ENCODE measurements around the gene SSC4D.
"Not testable (repeated sequence)": the region's sequence is repeated elsewhere in the genome, so short reads cannot be mapped to it uniquely, and the experiment has no call there.

The SSC4D gene

DNA sequence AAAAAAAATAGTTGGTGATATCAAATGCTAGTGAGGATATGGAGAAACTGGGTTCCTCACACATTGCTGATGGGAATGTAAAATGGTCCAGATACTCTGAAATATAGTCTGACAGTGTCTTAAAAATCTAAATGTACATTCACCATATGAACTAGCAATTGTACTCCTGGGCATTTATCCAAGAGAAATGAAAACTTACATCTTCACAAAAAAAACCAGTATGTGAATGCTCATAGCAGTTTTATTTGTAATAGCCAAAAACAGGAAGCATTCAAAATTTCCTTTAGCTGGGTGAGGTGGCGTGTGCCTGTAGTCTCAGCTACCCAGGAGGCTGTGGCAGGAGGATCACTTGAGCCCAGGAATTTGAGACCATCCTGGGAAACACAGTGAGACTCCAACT lies 2.1 kb upstream of the SSC4D start:
- Histone ChIP-seq H3K9ac (ENCODE audit: low read length) (no peak overlapping the region), H3K4me3 (ENCODE audit: low read length) (no peak overlapping the region), H3K4me1 (ENCODE audit: control insufficient read depth, insufficient read depth, low read length) (no peaks in the 10 kb centered on the region), H3K9me3 (ENCODE audit: control insufficient read depth, low read length) (no peaks in the 10 kb centered on the region), H3K27me3 (ENCODE audit: control insufficient read depth, insufficient read depth, low read length) (no peaks in the 10 kb centered on the region), H3K36me3 (ENCODE audit: control insufficient read depth, insufficient read depth, low read length) (no peaks in the 10 kb centered on the region)

DNA sequence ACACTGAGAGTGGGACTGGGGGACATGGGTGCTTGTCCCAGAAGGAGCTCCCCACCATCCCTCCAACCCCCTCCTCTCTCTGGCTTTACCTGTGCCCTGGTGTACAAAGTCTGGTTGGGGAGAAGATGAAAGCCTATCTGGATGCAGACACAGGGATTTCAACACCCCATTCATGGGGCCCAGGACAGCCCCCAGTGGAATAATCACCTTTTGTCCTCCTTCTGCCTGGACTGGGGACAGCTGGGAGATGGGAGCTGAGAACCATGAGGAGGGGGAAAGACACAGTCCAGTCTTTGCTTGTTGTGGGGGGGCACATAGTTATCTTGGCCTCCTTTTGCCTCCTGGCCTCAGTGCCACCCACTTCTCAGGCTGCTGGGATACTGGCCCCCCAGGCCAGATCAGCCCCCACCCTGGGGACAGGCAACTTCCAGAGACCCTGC lies 1.4 kb downstream of the SSC4D start:
- Histone ChIP-seq H3K4me1 (ENCODE audit: control insufficient read depth, insufficient read depth, low read length) (peaks cover 5% of the 10 kb centered on the region), H3K27me3 (ENCODE audit: control insufficient read depth, insufficient read depth, low read length) (no peaks in the 10 kb centered on the region), H3K9me3 (ENCODE audit: control insufficient read depth, low read length) (no peaks in the 10 kb centered on the region), H3K4me3 (ENCODE audit: low read length) (no peak overlapping the region), H3K36me3 (ENCODE audit: control insufficient read depth, insufficient read depth, low read length) (no peaks in the 10 kb centered on the region), H3K9ac (ENCODE audit: low read length) (no peak overlapping the region)

DNA sequence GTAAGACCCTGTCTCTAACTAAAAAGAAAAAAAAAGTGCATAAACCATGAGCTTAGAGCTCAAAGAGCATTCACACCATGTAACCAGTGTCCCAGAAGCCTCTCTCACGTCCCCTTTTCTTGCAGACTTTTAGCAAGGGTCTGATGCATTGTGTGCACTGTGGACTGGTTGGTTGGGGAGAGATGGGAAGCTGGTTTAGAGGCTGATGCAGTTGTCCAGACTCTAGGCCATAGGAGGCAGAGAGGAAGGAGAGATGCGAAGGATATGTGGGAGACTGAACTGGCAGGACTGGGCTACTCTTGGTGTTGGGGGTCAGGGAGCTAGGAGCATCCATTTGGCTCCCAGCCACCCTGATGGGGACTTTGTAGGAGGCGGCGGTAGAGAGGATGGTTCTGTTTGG lies 1.8 kb downstream of the SSC4D start:
- no peak overlapping the region for H3K9ac ChIP-seq (ENCODE audit: low read length)
- no peak overlapping the region for H3K4me3 ChIP-seq (ENCODE audit: low read length)
- H3K27me3 ChIP-seq (ENCODE audit: control insufficient read depth, insufficient read depth, low read length), result no peaks in the 10 kb centered on the region
- no peaks in the 10 kb centered on the region for H3K36me3 ChIP-seq (ENCODE audit: control insufficient read depth, insufficient read depth, low read length)
- peaks cover 5% of the 10 kb centered on the region for H3K4me1 ChIP-seq (ENCODE audit: control insufficient read depth, insufficient read depth, low read length)
- H3K9me3 ChIP-seq (ENCODE audit: control insufficient read depth, low read length), result no peaks in the 10 kb centered on the region

DNA sequence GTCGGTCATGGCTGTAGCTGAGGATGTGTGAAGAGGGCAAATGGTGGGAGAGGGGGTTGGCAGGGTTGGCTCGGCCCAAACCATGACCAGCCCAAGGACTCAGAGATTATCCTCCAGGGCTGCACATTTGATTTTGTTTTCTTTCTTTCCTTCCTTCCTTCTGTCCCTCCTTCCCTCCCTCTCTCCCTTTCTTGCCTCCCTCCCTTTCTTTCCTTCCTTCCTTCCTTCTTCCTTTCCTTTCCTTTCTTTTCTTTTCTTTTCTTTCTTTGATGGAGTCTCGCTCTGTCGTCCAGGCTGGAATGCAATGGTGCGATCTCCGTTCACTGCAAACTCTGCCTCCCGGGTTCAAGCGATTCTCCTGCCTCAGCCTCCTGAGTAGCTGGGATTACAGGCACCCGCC lies 3.8 kb downstream of the SSC4D start:
- Histone ChIP-seq H3K4me3 (ENCODE audit: low read length) (no peak overlapping the region), H3K36me3 (ENCODE audit: control insufficient read depth, insufficient read depth, low read length) (no peaks in the 10 kb centered on the region), H3K9me3 (ENCODE audit: control insufficient read depth, low read length) (no peaks in the 10 kb centered on the region), H3K9ac (ENCODE audit: low read length) (no peak overlapping the region), H3K4me1 (ENCODE audit: control insufficient read depth, insufficient read depth, low read length) (peaks cover 5% of the 10 kb centered on the region), H3K27me3 (ENCODE audit: control insufficient read depth, insufficient read depth, low read length) (no peaks in the 10 kb centered on the region)

DNA sequence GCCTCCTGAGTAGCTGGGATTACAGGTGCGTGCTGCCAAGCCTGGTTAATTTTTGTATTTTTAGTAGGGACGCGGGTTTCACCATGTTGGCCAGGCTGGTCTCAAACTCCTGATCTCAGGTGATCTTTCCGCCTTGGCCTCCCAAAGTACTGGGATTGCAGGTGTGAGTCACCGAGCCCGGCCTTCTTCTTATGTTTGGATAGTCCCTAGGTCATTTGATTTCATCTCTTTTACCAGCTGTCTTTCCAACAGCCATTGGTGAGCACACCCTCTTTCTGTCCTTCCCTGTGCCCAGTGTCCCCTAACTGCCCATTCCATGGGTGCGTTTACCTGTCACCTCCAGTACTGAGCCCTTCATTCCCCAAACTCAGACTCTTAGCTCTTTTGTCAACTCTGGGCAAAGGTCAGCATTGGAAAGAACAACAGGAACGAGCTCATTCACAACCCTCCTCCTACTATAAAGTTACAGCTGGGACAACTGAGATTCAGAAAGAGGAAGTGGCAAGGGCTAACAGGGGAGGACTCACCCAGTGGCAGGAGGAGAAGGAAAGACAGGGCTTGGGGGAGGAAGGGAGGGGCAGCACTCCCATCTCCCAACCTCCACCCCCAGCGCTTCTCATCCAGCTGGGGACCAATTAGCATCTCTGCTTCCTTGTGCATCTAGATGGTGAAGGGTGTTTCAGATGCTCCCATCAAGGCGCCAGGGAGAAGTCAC lies 5.6 kb downstream of the SSC4D start:
- Histone ChIP-seq H3K36me3 (ENCODE audit: control insufficient read depth, insufficient read depth, low read length) (no peaks in the 10 kb centered on the region), H3K9me3 (ENCODE audit: control insufficient read depth, low read length) (no peaks in the 10 kb centered on the region), H3K4me3 (ENCODE audit: low read length) (no peak overlapping the region), H3K4me1 (ENCODE audit: control insufficient read depth, insufficient read depth, low read length) (peaks cover 5% of the 10 kb centered on the region), H3K9ac (ENCODE audit: low read length) (no peak overlapping the region), H3K27me3 (ENCODE audit: control insufficient read depth, insufficient read depth, low read length) (no peaks in the 10 kb centered on the region)

DNA sequence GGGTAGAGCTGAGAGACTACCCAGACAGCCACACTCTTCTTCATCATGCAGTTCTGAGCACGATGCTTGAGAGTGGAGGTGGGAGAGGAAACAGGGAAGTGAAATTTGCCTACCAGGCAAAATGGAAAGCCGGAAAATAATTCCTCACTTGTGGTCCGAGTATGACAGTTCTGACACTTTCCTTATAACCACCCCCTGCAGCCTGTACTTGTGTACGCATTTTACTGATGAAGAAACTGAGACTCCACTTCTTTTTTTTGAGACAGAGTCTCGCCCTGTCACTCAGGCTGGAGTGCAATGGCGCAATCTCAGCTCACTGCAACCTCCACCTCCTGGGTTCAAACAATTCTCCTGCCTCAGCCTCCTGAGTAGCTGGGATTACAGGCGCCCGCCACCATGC lies 6.4 kb downstream of the SSC4D start:
- H3K4me3 ChIP-seq (ENCODE audit: low read length); H3K27me3 ChIP-seq (ENCODE audit: control insufficient read depth, insufficient read depth, low read length); H3K9ac ChIP-seq (ENCODE audit: low read length); H3K36me3 ChIP-seq (ENCODE audit: control insufficient read depth, insufficient read depth, low read length); H3K4me1 ChIP-seq (ENCODE audit: control insufficient read depth, insufficient read depth, low read length); H3K9me3 ChIP-seq (ENCODE audit: control insufficient read depth, low read length): not testable (repeated sequence)

DNA sequence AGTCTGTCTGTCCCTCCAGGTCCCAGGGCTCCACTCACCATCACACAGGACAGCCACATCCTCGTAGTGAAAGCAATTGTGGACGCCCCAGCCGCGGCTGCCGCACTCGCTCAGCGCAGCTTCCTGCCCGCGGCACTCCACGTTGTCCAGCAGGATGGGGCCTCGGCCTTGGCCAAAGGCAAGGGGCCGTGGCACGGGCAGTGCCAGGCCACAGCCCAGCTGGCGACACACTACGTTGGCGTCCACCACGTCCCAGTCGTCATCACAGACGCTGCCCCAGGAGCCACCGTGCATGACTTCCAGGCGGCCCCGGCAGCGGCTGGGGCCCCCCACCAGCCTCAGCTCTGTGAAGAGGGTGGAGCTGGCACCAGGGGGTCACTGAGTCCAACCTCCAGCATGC lies 9.2 kb downstream of the SSC4D start:
- Histone ChIP-seq H3K36me3 (ENCODE audit: control insufficient read depth, insufficient read depth, low read length) (no peaks in the 10 kb centered on the region), H3K27me3 (ENCODE audit: control insufficient read depth, insufficient read depth, low read length) (no peaks in the 10 kb centered on the region), H3K9ac (ENCODE audit: low read length) (no peak overlapping the region), H3K4me3 (ENCODE audit: low read length) (no peak overlapping the region), H3K9me3 (ENCODE audit: control insufficient read depth, low read length) (no peaks in the 10 kb centered on the region), H3K4me1 (ENCODE audit: control insufficient read depth, insufficient read depth, low read length) (peaks cover 21% of the 10 kb centered on the region)

DNA sequence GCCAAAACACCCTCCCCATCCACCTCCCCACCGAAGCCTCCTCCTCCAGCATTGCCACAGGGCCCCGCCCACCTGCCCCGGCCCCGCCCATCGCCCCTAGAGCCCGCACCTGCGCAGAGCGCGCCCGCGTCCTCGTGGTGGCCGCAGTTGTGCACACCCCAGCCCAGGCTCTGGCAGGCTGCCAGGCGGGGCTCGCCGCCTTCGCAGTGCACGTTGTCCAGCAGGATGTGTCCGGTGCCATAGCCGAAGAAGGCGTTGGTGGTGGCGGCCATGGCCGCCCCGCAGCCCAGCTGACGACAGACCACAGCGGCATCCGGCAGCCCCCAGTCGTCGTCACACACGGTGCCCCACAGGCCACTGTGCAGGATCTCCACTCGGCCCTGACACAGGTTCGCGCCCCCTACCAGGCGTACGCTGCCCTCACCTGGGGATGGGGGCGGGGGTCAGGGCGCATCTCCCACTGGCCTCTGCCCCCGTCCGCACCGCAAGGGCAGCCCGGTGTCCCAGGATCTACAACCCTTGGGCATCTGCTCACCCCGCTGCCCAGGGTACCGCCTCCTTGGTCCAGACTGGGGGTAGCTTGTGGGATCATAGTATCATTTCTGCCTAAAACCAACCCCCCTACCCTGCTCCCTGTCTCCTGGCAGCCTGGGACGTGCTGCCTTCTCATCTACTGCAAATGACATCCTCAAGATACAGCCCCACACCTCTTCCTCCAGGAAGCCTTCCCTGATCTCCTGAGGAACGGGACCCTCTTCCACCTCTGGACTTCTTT lies 11.9 kb downstream of the SSC4D start:
- H3K9ac ChIP-seq (ENCODE audit: low read length), result peak overlapping the region; percentile 55
- H3K36me3 ChIP-seq (ENCODE audit: control insufficient read depth, insufficient read depth, low read length), result no peaks in the 10 kb centered on the region
- peaks cover 20% of the 10 kb centered on the region for H3K4me1 ChIP-seq (ENCODE audit: control insufficient read depth, insufficient read depth, low read length)
- no peaks in the 10 kb centered on the region for H3K27me3 ChIP-seq (ENCODE audit: control insufficient read depth, insufficient read depth, low read length)
- H3K4me3 ChIP-seq (ENCODE audit: low read length), result peak overlapping the region; percentile 36
- H3K9me3 ChIP-seq (ENCODE audit: control insufficient read depth, low read length), result no peaks in the 10 kb centered on the region

DNA sequence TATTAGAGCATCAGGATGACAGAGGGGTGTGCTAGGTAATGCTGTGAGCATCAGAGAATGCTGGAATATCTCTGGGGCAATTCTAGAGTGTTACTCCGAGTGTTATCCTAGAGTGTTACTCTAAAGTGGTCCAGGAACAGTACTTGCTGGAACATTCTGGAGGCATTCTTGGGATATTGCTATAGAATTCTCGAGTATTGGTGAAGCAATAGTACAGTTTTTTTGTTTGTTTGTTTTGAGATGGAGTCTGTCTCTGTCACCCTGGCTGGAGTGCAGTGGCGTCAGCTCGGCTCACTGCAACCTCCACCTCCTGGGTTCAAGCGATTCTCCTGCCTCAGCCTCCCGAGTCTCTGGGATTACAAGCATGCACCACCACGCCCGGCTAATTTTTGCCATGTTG lies 12.6 kb downstream of the SSC4D start:
- H3K36me3 ChIP-seq (ENCODE audit: control insufficient read depth, insufficient read depth, low read length), result no peaks in the 10 kb centered on the region
- no peak overlapping the region for H3K4me3 ChIP-seq (ENCODE audit: low read length)
- H3K27me3 ChIP-seq (ENCODE audit: control insufficient read depth, insufficient read depth, low read length), result no peaks in the 10 kb centered on the region
- peaks cover 22% of the 10 kb centered on the region for H3K4me1 ChIP-seq (ENCODE audit: control insufficient read depth, insufficient read depth, low read length)
- no peak overlapping the region for H3K9ac ChIP-seq (ENCODE audit: low read length)
- H3K9me3 ChIP-seq (ENCODE audit: control insufficient read depth, low read length), result no peaks in the 10 kb centered on the region

DNA sequence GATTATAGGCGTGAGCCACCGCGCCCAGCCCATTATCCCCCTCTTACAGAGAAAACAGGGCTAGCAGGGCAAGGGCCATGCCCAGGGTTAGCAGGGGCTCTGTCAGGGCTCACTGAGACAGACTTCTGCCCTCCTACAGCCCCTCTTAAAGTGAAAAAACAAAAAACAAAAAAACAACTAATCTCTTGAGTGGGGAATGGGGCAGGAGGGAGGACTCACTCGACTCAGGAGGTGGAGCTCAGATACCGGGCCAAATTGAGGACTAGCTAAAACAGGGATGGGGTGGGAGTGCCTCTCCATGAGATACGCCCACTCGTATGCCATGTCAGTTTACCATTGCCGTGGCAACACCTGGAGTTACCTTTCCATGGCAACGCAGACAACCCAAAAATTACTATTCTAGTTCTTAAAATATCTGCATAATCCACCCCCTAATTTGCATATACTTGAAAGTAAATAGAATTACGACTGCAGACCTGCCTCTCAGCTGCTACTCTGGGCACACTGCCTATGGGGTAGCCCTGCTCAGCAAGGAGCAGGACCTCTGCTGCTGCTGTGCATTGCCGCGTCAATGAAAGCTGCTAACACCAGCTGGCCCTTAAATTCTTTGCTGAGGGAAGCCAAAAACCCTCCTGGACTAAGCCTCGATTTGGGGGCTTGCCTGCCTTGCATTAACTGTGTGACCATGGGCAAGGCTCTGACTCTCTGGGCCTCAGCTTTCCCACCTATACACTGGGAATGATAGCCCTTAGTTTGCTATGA lies 13.4 kb downstream of the SSC4D start:
- Histone ChIP-seq H3K36me3 (ENCODE audit: control insufficient read depth, insufficient read depth, low read length) (no peaks in the 10 kb centered on the region), H3K4me3 (ENCODE audit: low read length) (no peak overlapping the region), H3K27me3 (ENCODE audit: control insufficient read depth, insufficient read depth, low read length) (no peaks in the 10 kb centered on the region), H3K9ac (ENCODE audit: low read length) (no peak overlapping the region), H3K4me1 (ENCODE audit: control insufficient read depth, insufficient read depth, low read length) (peaks cover 22% of the 10 kb centered on the region), H3K9me3 (ENCODE audit: control insufficient read depth, low read length) (no peaks in the 10 kb centered on the region)

DNA sequence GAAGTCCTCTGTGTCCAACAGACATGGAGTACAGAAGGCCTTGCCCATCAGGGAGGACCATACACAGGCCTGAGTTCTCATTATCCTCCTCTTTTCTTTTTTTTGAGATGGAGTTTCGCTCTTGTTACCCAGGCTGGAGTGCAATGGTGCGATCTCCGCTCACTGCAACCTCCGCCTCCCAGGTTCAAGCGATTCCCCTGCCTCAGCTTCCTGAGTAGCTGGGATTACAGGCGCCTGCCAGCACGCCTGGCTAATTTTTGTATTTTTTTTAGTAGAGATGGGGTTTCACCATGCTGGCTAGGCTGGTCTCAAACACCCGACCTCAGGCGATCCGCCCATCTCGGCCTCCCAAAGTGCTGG lies 13.9 kb downstream of the SSC4D start:
- H3K4me3 ChIP-seq (ENCODE audit: low read length); H3K9me3 ChIP-seq (ENCODE audit: control insufficient read depth, low read length); H3K36me3 ChIP-seq (ENCODE audit: control insufficient read depth, insufficient read depth, low read length); H3K27me3 ChIP-seq (ENCODE audit: control insufficient read depth, insufficient read depth, low read length); H3K9ac ChIP-seq (ENCODE audit: low read length): not testable (repeated sequence)
- H3K4me1 ChIP-seq (ENCODE audit: control insufficient read depth, insufficient read depth, low read length), result peaks cover 22% of the 10 kb centered on the region

DNA sequence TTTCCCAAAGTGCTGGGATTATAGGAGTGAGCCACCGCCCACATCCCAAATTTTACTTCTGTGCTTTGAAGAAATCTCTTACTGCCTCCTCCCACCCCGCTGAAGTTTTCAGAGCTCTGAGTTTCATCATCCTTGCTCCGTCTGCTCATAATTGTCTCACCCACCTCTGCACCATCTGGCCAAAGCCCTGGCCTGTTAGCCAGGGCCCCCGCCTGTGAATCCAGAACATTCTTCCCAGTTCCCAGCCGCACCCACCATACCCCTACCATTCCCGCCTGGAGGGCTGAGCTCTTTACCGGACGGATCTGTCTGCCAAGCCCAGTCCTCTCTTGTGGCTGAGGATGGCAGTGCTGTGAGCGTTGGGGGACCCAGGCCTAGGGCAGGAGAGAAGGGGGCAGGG lies 14.5 kb downstream of the SSC4D start:
- H3K9ac ChIP-seq (ENCODE audit: low read length), result no peak overlapping the region
- H3K36me3 ChIP-seq (ENCODE audit: control insufficient read depth, insufficient read depth, low read length), result no peaks in the 10 kb centered on the region
- peaks cover 22% of the 10 kb centered on the region for H3K4me1 ChIP-seq (ENCODE audit: control insufficient read depth, insufficient read depth, low read length)
- H3K4me3 ChIP-seq (ENCODE audit: low read length), result no peak overlapping the region
- no peaks in the 10 kb centered on the region for H3K27me3 ChIP-seq (ENCODE audit: control insufficient read depth, insufficient read depth, low read length)
- no peaks in the 10 kb centered on the region for H3K9me3 ChIP-seq (ENCODE audit: control insufficient read depth, low read length)

All from mucosa of stomach (tissue), 1 donor.